Neural cell (in vitro differentiated cells): ENCODE data around the gene KCNMB2. TPM values are rescaled to one million over a fixed set of nuclear protein-coding genes. Genes with fewer than 3 reads are reported as not detected.

Experiments
- H2AFZ ChIP-seq: fragments of 200-600, 300-800 bp; sonication (generic), shearing (Covaris generic); 2 replicates; pipeline ENCODE4 v1.6.0; 2014; ENCODE audit warnings: low read depth, mild to moderate bottlenecking, antibody characterized with exemption, low read length, moderate library complexity
- H3F3A ChIP-seq: fragments of 200-600 bp; shearing (Covaris generic); 2 replicates; pipeline ENCODE4 v1.6.1; 2016; ENCODE audit warnings: mild to moderate bottlenecking, moderate library complexity, mixed read lengths, antibody characterized with exemption, low read length; ENCODE audit not compliant: insufficient read depth, poor library complexity, severe bottlenecking
- H3K27ac ChIP-seq: fragments of 200-600, 300-800 bp; sonication (generic), shearing (Covaris generic); 2 replicates; pipeline ENCODE4 v1.5.1; 2014; ENCODE audit warnings: mild to moderate bottlenecking, low read length, moderate library complexity
- H3K27me3 ChIP-seq: fragments of 300-800, 200-600 bp; sonication (generic), shearing (Covaris generic); 2 replicates; pipeline ENCODE4 v1.6.0; 2014; ENCODE audit warnings: mild to moderate bottlenecking, low read depth, low read length, moderate library complexity; ENCODE audit not compliant: insufficient read depth
- H3K36me3 ChIP-seq: fragments of 300-800, 200-600 bp; sonication (generic), shearing (Covaris generic); 2 replicates; pipeline ENCODE4 v1.5.1; 2014; ENCODE audit warnings: mild to moderate bottlenecking, antibody characterized with exemption, low read length, moderate library complexity; ENCODE audit not compliant: insufficient read depth
- H3K4me2 ChIP-seq: fragments of 300-800, 200-600 bp; sonication (generic), shearing (Covaris generic); 2 replicates; pipeline ENCODE4 v1.6.0; 2014; ENCODE audit warnings: mild to moderate bottlenecking, low read length
- H3K4me3 ChIP-seq: fragments of 300-800, 200-600 bp; sonication (generic), shearing (Covaris generic); 2 replicates; pipeline ENCODE4 v1.5.1; 2014; ENCODE audit warnings: mild to moderate bottlenecking, low read length, moderate library complexity
- H3K79me2 ChIP-seq: fragments of 200-600 bp; shearing (Covaris generic); replicated peaks from 2 replicates; pipeline ENCODE4 v1.6.0; 2014; ENCODE audit warnings: mild to moderate bottlenecking, low read length, moderate library complexity; ENCODE audit not compliant: insufficient read depth
- H3K9ac ChIP-seq: fragments of 300-800, 200-600 bp; sonication (generic), shearing (Covaris generic); 2 replicates; pipeline ENCODE4 v1.6.1; 2016; ENCODE audit warnings: mild to moderate bottlenecking, low read length, mixed read lengths
- H3K9me2 ChIP-seq: fragments of 200-600 bp; shearing (Covaris generic); 2 replicates; pipeline ENCODE4 v1.6.1; 2016; ENCODE audit warnings: mild to moderate bottlenecking, low read length, mixed read lengths; ENCODE audit not compliant: insufficient read depth
- H3K9me3 ChIP-seq: fragments of 200-600, 300-800 bp; sonication (generic), shearing (Covaris generic); 2 replicates; pipeline ENCODE4 v1.6.1; 2016; ENCODE audit warnings: mild to moderate bottlenecking, mixed run types, low read length, moderate library complexity, mixed read lengths
- H4K20me1 ChIP-seq: fragments of 200-600 bp; shearing (Covaris generic); 2 replicates; pipeline ENCODE4 v1.6.1; 2016; ENCODE audit warnings: mild to moderate bottlenecking, mixed run types; ENCODE audit not compliant: insufficient read depth
- CTCF ChIP-seq: fragments of 450-650 bp; IDR thresholded peaks from 2 replicates; pipeline ENCODE4 v1.5.1; 2014; ENCODE audit warnings: antibody characterized with exemption, mild to moderate bottlenecking, moderate library complexity; ENCODE audit not compliant: poor library complexity, severe bottlenecking
- EP300 ChIP-seq: fragments of 450-650 bp; conservative IDR thresholded peaks from 2 replicates; pipeline ENCODE4 v1.6.1; 2014; ENCODE audit warnings: antibody characterized with exemption, mild to moderate bottlenecking, moderate library complexity; ENCODE audit not compliant: poor library complexity, severe bottlenecking
- EZH2 ChIP-seq: fragments of 200-600, 300-800 bp; shearing (Covaris generic), sonication (generic); IDR thresholded peaks from 2 replicates; pipeline ENCODE4 v1.6.1; 2014; ENCODE audit warnings: antibody characterized with exemption, low read length, borderline replicate concordance, mild to moderate bottlenecking; ENCODE audit not compliant: insufficient read depth, poor library complexity, severe bottlenecking
- MXI1 ChIP-seq: fragments of 450-650 bp; conservative IDR thresholded peaks from 2 replicates; pipeline ENCODE4 v1.6.1; 2014; ENCODE audit warnings: antibody characterized with exemption, mild to moderate bottlenecking; ENCODE audit not compliant: poor library complexity, severe bottlenecking
- POLR2AphosphoS5 ChIP-seq: IDR thresholded peaks from 2 replicates; pipeline ENCODE4 v1.6.1; 2012
- RAD21 ChIP-seq: fragments of 450-650 bp; conservative IDR thresholded peaks from 2 replicates; pipeline ENCODE4 v1.6.1; 2014; ENCODE audit warnings: antibody characterized with exemption, mild to moderate bottlenecking, moderate library complexity
- REST ChIP-seq: IDR thresholded peaks from 2 replicates; pipeline ENCODE4 v1.6.1; 2012; ENCODE audit warnings: borderline replicate concordance
- SMC3 ChIP-seq: fragments of 450-650 bp; conservative IDR thresholded peaks from 2 replicates; pipeline ENCODE4 v1.6.1; 2014; ENCODE audit warnings: antibody characterized with exemption, mild to moderate bottlenecking, moderate library complexity; ENCODE audit not compliant: poor library complexity
- TAF1 ChIP-seq: IDR thresholded peaks from 2 replicates; pipeline ENCODE4 v1.6.1; 2012; ENCODE audit warnings: low read depth
- polyA plus RNA-seq: library from polyadenylated mRNA; depleted of rRNA; stranded (reverse); fragments of >200 nt; gene quantifications from 2 replicates; pipeline ENCODE4 v1.2.3, GENCODE V29; 2014

KCNMB2 gene
- polyA plus RNA-seq, 1 donor from 2014 or later, result 0.93 TPM

DNA sequence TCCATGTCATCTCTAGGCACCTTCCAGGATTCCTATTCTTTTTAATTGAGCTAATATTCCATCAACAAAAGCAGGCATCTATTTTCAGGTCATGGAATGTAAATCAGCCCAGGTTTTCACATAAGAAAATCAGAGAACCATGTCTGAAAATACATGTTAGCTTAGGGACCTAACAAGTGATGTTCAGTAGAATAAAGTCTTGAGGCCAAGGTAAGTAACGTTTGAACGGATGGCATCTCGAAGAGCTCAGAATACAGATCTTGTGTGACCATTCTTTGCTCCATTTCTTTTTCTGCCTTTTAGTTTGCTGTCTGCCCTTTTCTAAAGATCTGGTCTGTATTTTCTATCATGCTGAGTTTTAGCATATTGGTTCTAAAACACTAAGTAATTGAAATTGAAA lies 16.5 kb upstream of the KCNMB2 start:
- Histone ChIP-seq H3F3A (no peaks in the 10 kb centered on the region), H4K20me1 (no peaks in the 10 kb centered on the region), H3K27ac (no peak overlapping the region), H3K4me2 (no peak overlapping the region), H3K79me2 (no peaks in the 10 kb centered on the region), H3K9ac (no peak overlapping the region), H3K27me3 (no peaks in the 10 kb centered on the region), H3K4me3 (no peak overlapping the region), H3K9me2 (no peaks in the 10 kb centered on the region), H3K36me3 (no peaks in the 10 kb centered on the region), H3K9me3 (no peaks in the 10 kb centered on the region), H2AFZ (no peak overlapping the region)
- TF ChIP-seq EZH2 (no peak), REST (no peak), EP300 (no peak), CTCF (no peak), POLR2AphosphoS5 (no peak), SMC3 (no peak), MXI1 (no peak), TAF1 (no peak), RAD21 (no peak)

GRCh38 chr3:178520451-178520850 lies 15.8 kb upstream of the KCNMB2 start:
- Histone ChIP-seq H3K27ac (no peak overlapping the region), H2AFZ (no peak overlapping the region), H3K9me2 (no peaks in the 10 kb centered on the region), H3K27me3 (no peaks in the 10 kb centered on the region), H3K4me2 (no peak overlapping the region), H3K9me3 (no peaks in the 10 kb centered on the region), H4K20me1 (no peaks in the 10 kb centered on the region), H3K79me2 (no peaks in the 10 kb centered on the region), H3K36me3 (no peaks in the 10 kb centered on the region), H3F3A (no peaks in the 10 kb centered on the region), H3K9ac (no peak overlapping the region), H3K4me3 (no peak overlapping the region)
- TF ChIP-seq EP300, result no peak
- no peak for TF ChIP-seq EZH2
- no peak for TF ChIP-seq POLR2AphosphoS5
- no peak for TF ChIP-seq MXI1
- TF ChIP-seq REST, result no peak
- TF ChIP-seq RAD21, result no peak
- TF ChIP-seq CTCF, result no peak
- TF ChIP-seq TAF1, result no peak
- TF ChIP-seq SMC3, result no peak
